Spleen (tissue), 7 donors: ENCODE measurements around the gene PROB1.

Experiments used
- CTCF ChIP-seq, 11 experiments: fragments of 200-600 bp in 7 of 11; fragments of 450-650 bp in 4 of 11; sonication (generic) in 4 of 11; IDR thresholded peaks in 8 of 11; conservative IDR thresholded peaks in 3 of 11; 1 replicate in 7 of 11; 2 replicates in 4 of 11; pipeline versions ENCODE4 v1.4.0 to v1.8.0; 2016 to 2021; ENCODE audit warnings: antibody characterized with exemption in 11 of 11, inconsistent platforms in 4 of 11, mild to moderate bottlenecking in 1 of 11
- POLR2A ChIP-seq, 3 donors: fragments of 450-650 bp; IDR thresholded peaks; one replicate each; pipeline ENCODE4 v1.5.1; 2017; ENCODE audit warnings: antibody characterized with exemption in 3 of 3, mild to moderate bottlenecking in 1 of 3
- POLR2AphosphoS5 ChIP-seq, 3 donors: sonication (generic); formaldehyde crosslinking; IDR thresholded peaks; one replicate each; pipeline ENCODE4 v1.5.1; 2017; ENCODE audit warnings: antibody characterized with exemption in 3 of 3
- donor health status: DM: no; HTN: no; CAD: no; lungs with moderate emphysema.
- donor health status: DM: no; HTN: no; CAD: no.
- donor health status: DM: no; HTN: no; CAD: no.

GRCh38 chr5:139414581-139415130, 19.8 kb upstream of the PROB1 start:
- TF ChIP-seq CTCF (IDR thresholded peaks at IDR 0.05 in 8 of 11, conservative IDR thresholded peaks at IDR 0.05 in 3 of 11) (no peak), POLR2A (IDR thresholded peaks at IDR 0.05) (no peak), POLR2AphosphoS5 (IDR thresholded peaks at IDR 0.05) (peak in 1 of 3 donors; percentile 54)
